Thyroid gland (tissue), 4 donors: ENCODE data around the gene CTIF. TPM values are rescaled to one million over a fixed set of nuclear protein-coding genes. Genes with fewer than 3 reads are reported as not detected.

Experiments
- DNase-seq, 2 donors: peaks; one replicate each; pipeline ENCODE4 v3.0.0-alpha.2; 2019
- H3K27ac ChIP-seq, 3 donors: fragments of 200-600 bp; sonication (generic); 1 replicate in 2 of 3; 2 replicates in 1 of 3; pipeline ENCODE4 v1.5.1; 2016 to 2019; ENCODE audit warnings: mild to moderate bottlenecking in 1 of 3, moderate library complexity in 1 of 3
- H3K27me3 ChIP-seq: fragments of 200-600 bp; sonication (generic); one replicate; pipeline ENCODE4 v1.5.1; 2019
- H3K36me3 ChIP-seq, 2 donors: fragments of 200-600 bp; sonication (generic); one replicate each; pipeline ENCODE4 v1.5.1; 2016 to 2019
- H3K4me1 ChIP-seq, 2 donors: fragments of 200-600 bp; sonication (generic); one replicate each; pipeline ENCODE4 v1.5.1; 2017 to 2019
- H3K4me3 ChIP-seq, 3 donors: fragments of 200-600 bp; sonication (generic); replicated peaks in 1 of 3; 1 replicate in 2 of 3; 2 replicates in 1 of 3; pipeline ENCODE4 v1.5.1; 2016; ENCODE audit warnings: mild to moderate bottlenecking in 1 of 3
- H3K9me3 ChIP-seq: fragments of 200-600 bp; sonication (generic); one replicate; pipeline ENCODE4 v1.5.1; 2017
- CTCF ChIP-seq, 6 experiments: fragments of 200-600 bp in 3 of 6; fragments of 450-650 bp in 3 of 6; sonication (generic) in 3 of 6; IDR thresholded peaks; one replicate each; pipeline ENCODE4 v1.5.1; 2016 to 2019; ENCODE audit warnings: antibody characterized with exemption in 6 of 6, mild to moderate bottlenecking in 2 of 6, inconsistent platforms in 1 of 6, moderate library complexity in 1 of 6
- POLR2A ChIP-seq, 2 donors: fragments of 450-650 bp; IDR thresholded peaks; one replicate each; pipeline ENCODE4 v1.6.1; 2017; ENCODE audit warnings: antibody characterized with exemption in 2 of 2, mild to moderate bottlenecking in 2 of 2, moderate library complexity in 1 of 2
- WGBS, 2 donors: methylation state at CpG; one replicate each; pipeline ENCODE4 v1.1.5; 2017; 5-methylcytosine and 5-hydroxymethylcytosine counted together
- intact Hi-C: fragments of 100-400 bp; cut with DNase I; formaldehyde crosslinking; loops from one replicate; pipeline ENCODE4 v1.15.1; 2023
- total RNA-seq, 4 donors: library from RNA; depleted of rRNA; stranded (reverse); fragments of >200 nt; gene quantifications; one replicate each; pipeline ENCODE4 v1.2.3, GENCODE V29; 2016

CTIF gene
- total RNA-seq, 4 donors from 2014 or later, result 18.7 to 29.8 (median 23.6) TPM

GRCh38 chr18:48796491-48797205 is 257.8 kb downstream of the CTIF start:
- H3K27ac ChIP-seq, result peak overlapping the region; percentile 17 to 87 (median 86)
- peaks cover 43 to 60% of the 10 kb centered on the region in 2 donors for H3K4me1 ChIP-seq
- 82 to 86% methylated on average over 6 of the region's 6 CpGs for WGBS, 2 donors
- peak in 1 of 2 donors; percentile 24 for DNase-seq
- intact Hi-C loops, result no loop called here
- no peak overlapping the region for H3K4me3 ChIP-seq
- no peaks in the 10 kb centered on the region for H3K9me3 ChIP-seq
- H3K27me3 ChIP-seq, result no peaks in the 10 kb centered on the region
- H3K36me3 ChIP-seq, result no peaks in the 10 kb centered on the region
- TF ChIP-seq POLR2A (IDR thresholded peaks at IDR 0.05) (no peak), CTCF (IDR thresholded peaks at IDR 0.05) (no peak)

GRCh38 chr18:48797841-48798255 is 259.0 kb downstream of the CTIF start:
- Histone ChIP-seq H3K36me3 (no peaks in the 10 kb centered on the region), H3K27me3 (no peaks in the 10 kb centered on the region), H3K4me3 (no peak overlapping the region), H3K9me3 (no peaks in the 10 kb centered on the region), H3K27ac (peak overlapping the region; percentile 86 to 91 (median 87)), H3K4me1 (peaks cover 53 to 68% of the 10 kb centered on the region in 2 donors)
- DNase-seq, result peak; percentile 53 to 56
- 40 to 54% methylated on average over 8 to 9 of the region's 9 CpGs for WGBS, 2 donors
- TF ChIP-seq CTCF (IDR thresholded peaks at IDR 0.05) (no peak), POLR2A (IDR thresholded peaks at IDR 0.05) (peak in 1 of 2 donors; percentile 43)
- intact Hi-C loops, result no loop called here

GRCh38 chr18:48798334-48799245 is 259.8 kb downstream of the CTIF start:
- WGBS, 2 donors, result 34 to 48% methylated on average over 16 to 17 of the region's 17 CpGs
- peaks cover 60 to 73% of the 10 kb centered on the region in 2 donors for H3K4me1 ChIP-seq
- H3K4me3 ChIP-seq, result no peak overlapping the region
- H3K36me3 ChIP-seq, result no peaks in the 10 kb centered on the region
- TF ChIP-seq CTCF (IDR thresholded peaks at IDR 0.05), result no peak
- peak in 1 of 2 donors; percentile 46 for TF ChIP-seq POLR2A (IDR thresholded peaks at IDR 0.05)
- intact Hi-C loops, result no loop called here
- peak; percentile 97 to 98 for DNase-seq
- H3K27ac ChIP-seq, result peak overlapping the region; percentile 86 to 91 (median 87)
- H3K27me3 ChIP-seq, result no peaks in the 10 kb centered on the region
- no peaks in the 10 kb centered on the region for H3K9me3 ChIP-seq

- intact Hi-C loops, result no loop called here
Measured at GRCh38 chr18:48799724-48800315, 261.0 kb downstream of the CTIF start.

More at GRCh38 chr18:48799724-48800315, 261.0 kb downstream of the CTIF start:
- Histone ChIP-seq H3K27ac (peak overlapping the region; percentile 86 to 91 (median 87)), H3K4me3 (no peak overlapping the region), H3K36me3 (no peaks in the 10 kb centered on the region), H3K9me3 (no peaks in the 10 kb centered on the region), H3K4me1 (peaks cover 66 to 85% of the 10 kb centered on the region in 2 donors), H3K27me3 (no peaks in the 10 kb centered on the region)
- 76 to 81% methylated on average over 8 of the region's 8 CpGs for WGBS, 2 donors
- DNase-seq, result peak in 1 of 2 donors; percentile 5
- TF ChIP-seq POLR2A (IDR thresholded peaks at IDR 0.05) (no peak), CTCF (IDR thresholded peaks at IDR 0.05) (no peak)
